GM19240 (cell line): Measurements from ENCODE around the gene CLSTN2.

Experiments used
- DNase-seq: peaks from one replicate; pipeline ENCODE4 v3.0.0; 2011; ENCODE audit warnings: low spot score; ENCODE audit not compliant: insufficient read length

The CLSTN2 gene

DNA sequence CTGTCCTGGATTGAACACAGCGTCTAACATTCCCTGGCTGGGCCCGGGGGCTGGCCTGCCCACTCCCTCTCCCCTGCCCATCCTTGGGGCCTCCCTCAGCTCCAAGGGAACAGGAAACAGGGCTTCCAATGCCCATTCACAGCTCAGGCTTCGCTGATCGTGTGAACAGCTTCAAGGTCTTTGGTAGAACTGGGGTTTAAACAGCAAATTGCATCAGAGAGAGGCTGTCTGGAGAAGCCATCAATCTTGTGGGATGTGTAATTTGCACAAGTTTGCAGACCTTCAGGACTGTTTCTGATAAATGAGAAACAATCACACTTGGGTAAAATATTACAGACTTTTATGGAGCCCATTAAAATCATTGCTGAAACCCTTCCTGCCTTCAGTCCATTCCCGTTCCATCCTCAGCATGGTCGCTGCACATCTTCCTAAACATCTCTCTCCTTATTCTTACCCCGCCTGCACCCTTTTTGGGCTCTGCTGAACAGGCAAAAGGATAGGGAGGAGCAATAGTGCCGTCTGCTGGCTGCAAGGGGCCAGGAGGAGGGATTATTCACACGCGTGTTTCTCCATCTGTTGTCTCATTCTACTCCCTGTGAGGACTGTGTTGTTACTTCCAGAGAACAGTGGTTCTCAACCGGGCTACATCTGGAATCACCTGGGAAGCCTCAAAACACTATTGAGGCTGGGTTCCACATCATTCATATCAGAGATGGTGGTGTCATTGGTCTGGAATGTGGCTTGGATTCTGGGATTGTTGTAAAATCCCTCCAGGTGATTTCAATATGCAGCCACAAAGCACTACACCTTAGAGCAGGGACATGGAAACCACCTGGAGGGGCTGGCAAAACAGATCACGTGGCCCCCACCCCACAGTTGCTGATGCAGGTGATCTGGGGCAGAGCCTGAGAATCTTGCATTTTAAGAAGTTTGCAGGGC lies 116.3 kb downstream of the CLSTN2 start:
- DNase-seq: no peak

DNA sequence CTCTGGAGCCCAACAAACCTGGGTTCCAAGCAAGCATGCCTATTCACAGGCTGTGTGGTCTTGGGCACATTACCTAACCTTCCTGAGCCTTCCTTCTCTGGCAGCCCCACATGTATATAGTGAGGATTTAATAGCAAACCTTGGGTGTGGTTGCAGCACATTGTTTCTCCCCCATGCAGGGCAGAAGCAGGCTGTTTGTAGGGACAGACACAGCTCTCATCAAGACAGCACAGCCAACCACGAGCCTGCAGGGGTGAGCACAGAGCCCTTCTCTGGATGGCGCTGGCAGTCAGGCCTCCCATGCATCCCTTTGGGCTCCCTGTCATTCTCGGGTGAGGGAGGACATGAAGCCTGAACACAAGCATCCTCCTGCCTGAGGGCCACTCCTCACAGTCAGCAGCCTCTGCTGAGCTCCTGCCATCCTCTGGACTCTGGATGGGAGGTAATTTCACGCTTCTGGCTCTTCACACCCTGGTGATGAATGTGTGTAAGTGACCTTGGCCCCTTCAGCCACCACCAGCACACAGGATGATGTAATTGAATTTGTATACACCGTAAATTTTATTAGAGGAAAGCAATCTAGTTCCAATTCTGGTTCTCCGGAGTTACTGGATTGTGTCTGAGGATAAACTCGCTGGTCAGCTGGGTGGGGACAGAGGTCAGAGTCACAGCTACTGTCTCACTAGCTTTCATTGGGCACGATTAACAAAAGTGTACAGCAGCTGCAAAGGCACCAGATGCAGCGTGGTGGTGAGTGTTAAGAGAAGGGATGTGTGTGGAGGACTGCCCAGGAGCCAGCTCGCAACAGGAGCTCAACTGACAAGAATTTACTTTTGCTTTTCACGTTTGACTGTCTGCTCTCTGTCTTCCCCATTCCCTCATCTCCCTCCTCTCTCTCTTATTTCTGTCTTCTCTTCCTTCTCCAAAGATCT lies 118.1 kb downstream of the CLSTN2 start:
- DNase-seq: no peak

DNA sequence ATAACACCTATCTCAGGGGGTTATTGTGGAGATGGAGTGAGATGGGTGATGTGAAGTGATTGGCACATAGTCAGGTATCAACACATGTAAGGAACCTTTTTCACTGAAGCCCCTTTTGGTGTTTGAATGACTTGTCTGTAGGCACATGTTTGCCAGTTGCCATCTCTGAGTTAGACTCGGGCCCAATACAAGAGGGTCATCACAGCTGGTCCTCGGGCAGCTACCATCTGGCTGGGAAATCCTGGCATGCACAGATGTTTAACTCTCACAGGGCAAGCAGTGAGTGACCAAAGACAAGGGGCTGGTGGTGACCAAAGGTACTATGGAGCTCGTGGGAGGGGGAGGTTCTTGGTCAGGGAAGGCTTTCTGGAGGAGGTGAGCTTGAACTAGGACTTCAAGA lies 118.8 kb downstream of the CLSTN2 start:
- no peak for DNase-seq

DNA sequence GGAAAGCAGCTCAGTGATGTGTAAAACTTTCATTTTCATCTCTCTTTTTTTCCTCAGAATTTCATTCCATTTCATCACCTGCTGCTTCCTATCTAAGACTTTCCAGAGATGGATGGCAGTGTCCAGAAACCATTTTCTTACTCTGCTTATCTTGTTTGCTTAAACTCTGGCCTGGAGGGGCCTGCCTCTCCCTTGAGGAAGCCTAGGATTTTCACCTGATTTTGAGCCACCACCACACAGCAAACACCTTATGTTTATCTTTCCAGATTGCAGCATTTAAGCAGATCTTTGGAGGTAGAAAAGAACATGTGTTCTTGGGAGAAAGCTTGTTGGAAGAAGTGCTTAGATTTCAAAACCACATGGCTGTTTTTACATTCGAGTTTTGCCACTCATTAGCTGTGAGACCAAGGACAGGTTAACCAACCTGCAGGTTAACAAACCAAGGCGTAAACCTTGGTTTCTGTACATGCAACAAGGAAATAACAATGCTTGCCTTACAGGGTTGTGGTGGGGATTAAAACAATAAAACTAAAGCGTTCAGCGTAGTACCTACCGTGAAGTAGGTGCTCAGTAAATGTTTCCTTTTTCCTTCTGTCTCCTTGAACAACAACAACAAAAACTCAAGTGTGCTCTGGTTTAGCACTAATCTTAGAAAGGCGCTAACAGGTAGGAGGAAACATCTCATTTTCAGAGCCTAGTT lies 120.3 kb downstream of the CLSTN2 start:
- no peak for DNase-seq

DNA sequence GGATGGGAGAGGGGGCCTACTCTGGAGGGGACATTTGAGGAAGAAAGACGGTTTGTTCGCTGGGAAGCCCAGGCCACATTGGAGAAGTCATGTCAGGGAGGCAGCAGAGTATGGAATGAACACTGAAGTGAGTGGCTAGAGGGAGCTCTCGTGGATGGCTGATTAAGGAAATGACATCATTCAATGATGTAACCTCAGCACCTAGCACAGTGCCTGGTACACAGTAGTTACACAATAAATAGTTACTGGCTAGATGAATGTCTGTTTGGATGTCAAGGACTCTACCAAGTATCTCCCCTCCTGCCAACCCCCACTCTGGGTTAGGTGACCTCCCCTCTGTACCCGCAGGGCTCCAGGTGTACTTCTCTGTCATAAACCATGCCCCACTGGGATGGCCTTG lies 121.1 kb downstream of the CLSTN2 start:
- DNase-seq: no peak

DNA sequence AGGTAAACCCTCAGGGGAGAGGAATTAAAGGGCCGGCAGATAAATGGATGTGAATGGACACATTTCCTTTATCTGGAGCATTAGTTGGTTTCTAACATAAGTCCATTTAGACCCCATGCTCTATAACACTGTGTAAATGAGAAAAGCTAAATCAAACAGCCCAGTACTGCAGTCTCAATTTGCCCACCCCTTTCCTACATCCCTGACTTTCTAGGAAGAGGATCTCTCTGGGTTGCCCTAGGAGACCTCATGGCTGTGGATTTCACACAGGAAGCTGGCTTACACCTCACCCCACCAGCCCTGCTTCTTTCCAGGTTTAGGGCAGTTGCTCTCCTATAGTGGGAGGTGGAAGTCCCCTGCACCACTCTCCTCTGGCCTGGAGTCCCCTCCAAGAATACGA lies 126.2 kb downstream of the CLSTN2 start:
- no peak for DNase-seq

DNA sequence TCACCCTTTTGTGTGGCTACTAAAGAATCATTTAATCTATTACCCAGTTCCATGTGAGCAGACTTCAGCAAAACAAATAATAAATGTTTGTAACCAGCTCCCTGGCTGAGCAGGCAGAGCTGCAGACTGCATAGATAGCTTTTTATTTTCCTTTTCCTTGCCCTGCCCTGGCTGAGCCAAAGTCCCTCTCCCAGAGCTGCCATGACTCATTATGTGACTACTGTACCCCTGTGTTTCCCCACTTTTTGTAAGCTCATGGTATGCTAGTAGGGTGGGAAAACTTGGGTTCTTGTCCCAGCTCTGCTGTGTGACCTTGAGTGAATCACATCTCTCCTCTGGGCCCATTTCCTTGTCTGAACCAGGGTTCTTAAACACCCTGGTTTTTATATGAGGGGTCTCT lies 127.5 kb downstream of the CLSTN2 start:
- DNase-seq: no peak

DNA sequence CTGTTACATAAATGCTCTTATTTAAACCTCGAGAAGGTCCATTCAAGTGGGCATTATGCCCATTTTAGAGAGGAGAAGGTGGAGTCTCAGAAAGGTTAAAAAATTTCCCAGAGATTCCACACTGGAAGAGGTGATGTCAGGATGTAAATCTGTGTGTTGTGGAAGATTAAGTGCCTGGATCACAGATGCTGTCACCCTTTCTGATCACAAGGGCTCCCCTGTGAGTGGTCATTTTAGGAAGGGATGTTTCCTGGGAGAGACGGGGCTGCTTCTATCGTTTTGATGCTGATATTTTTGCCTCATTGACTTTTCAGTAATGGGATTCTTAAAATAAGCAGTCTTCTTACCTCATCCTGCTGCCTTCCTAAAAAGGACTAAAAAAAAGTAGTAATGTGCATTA lies 132.5 kb downstream of the CLSTN2 start:
- no peak for DNase-seq

DNA sequence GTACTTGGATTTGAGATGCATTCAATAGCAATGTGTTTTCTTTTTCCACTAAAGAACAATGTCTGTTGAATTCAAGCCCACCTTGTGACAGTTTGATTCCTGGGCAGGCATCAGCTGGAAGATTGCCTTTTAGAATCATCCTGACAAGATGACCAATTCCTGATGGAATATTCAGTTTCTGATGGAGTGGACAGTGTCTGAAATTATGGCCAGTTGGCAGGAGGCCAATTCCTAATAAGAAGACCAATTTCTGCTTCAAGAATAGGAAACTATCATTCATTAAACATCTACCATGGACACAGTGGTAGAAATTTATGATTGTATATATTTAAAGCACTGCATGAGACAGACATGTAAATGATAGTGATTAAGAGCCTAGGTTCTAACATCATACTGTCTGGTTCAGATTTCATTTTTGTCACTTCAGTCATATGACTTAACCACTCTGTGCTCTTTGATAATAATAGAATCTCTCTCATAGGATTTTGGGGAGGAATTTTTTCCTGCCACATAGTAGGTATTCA lies 133.6 kb downstream of the CLSTN2 start:
- DNase-seq: no peak

DNA sequence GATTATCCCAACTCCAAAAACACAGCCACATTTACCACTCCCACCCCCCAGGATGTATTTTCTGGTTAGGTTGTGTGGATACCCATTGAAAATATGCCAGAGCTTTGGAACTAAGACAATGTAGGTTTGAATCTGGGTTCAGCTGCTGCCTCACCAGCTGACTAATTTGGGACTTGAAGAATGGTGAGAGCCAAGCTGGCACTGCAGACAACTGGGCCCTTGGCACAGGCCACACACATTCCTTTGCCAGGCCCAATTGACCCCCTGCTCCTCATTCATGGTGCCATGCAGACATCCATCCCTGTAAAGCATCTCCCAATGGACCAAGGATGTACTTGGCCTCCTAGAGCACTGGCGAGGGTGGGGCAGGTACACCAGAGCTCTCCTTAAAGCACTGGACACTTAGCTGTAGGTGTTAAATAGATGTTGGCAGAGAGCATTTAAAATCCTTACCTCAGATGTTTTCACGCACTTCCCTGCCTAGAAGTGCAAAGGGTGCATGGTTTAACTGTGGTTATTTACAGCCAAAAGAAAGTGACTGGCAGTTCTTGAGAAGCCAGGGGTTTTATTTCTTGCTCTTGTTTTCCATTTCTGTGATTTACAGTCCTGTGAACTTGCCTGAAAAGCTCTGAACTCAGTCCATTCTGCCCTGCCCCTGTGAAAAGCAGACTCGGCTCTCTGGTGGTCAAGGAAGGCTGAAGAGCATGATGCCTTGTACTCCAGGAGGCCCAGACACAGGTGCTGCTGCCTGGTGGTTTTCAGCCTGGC lies 138.5 kb downstream of the CLSTN2 start:
- DNase-seq: no peak

DNA sequence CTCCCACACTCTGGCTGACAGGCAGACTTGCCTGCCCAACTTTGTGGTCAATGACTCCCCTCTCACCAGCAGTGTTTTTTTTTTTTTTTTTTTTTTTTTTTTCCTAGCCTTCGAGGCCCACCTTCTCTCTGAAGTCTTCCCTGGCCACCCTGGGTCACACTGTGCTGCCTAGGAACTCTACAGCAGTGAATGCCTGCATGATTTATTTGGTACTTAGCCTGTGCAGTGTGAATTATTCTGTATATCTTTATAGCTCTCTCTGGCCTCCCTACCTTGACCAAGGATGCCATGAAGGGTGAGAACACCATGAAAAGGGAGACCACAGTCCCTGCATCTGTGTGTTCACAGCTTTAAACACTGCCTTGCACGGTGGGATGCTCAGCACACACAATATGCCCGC lies 141.6 kb downstream of the CLSTN2 start:
- no peak for DNase-seq

DNA sequence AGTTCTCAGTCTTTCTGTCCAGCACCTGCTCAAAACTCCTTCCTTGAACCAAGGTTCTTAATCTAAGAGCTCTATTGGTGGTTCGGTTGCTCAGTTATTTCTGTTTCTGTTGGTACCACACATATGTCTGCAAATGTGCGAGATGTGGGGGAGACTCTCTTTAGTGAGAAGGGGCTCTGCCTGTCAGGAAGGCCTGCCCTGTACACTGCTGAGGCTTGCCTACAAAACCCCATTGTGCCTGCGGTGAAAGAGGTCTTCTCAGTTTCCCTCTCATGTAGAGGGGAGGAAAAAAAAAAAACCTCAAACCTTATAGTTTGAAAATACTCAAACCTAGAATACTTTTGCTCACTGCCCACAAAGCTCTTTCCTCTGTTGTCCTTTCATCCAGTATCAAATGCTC lies 142.4 kb downstream of the CLSTN2 start:
- no peak for DNase-seq

DNA sequence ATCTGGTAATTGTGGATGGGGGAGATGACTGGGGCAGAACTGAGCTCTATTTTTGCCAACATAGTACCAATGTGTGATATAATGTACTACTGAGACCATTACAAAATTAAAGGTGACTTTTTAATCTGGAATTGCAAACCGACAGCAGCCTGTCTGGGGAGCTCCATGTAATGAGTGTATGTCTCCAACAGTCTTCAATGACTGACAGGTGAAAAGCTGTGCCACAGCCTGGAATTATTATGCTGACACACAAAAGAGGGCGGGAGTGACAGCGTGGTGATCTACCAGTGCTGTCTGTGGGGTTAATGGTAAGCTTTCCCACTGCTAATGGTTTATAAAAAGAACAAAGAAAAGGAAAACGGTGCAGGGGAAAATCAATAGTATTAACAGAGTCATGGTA lies 143.4 kb downstream of the CLSTN2 start:
- no peak for DNase-seq

DNA sequence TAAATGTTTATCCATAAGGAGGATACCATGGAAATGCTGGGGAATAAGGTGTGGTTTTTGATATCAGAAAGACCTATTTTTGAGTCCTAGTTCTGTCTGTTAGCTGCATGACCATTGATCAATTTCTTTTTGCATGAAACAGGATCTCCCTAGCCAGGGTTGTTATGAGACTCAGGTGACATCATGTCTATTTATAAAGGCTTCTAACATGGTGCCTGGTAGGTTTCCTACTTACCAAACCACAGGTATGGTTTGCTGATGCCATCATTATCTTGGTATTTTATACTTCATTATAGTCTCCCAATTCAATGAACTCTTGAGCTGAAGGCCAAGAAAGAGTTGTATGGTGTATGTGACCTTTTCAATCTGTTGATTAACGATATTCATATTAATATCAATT lies 144.0 kb downstream of the CLSTN2 start:
- no peak for DNase-seq

DNA sequence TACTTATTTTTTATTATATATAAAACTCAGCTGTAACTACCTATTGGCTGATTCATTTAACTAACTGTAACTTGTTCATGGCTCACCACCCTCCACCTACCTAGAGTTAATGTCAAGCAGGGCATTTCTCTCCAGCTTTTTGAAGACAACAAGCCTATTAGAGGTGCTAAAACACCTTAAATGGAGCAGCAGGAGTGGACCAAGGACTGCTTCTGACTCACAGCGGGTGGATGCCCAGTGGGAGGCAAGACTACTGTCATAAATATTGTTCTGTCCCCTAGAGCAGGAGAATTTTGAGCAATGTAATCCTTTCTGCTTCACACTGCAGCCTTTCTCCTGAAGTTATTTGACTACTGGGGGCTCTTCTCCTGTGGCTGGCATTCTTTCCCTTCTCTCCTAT lies 146.9 kb downstream of the CLSTN2 start:
- DNase-seq: no peak

DNA sequence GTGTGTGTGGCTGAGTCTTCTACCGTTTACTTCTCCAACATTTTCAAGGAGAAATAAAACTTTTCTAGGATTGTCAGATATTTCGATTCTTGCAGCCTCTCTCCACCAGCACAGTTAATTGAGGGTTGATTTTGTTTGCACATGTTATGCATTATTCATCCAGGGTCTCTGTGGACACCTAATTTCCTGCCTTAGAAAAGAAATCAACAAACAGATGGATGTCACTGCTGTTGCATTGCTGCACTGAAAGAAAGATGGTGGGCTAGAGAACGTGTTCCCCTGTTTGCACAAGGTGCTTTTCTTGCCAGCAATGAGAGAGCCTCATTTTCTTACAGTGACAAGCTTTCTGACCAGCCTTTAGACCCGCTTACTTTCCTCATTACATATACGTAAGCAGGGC lies 150.0 kb downstream of the CLSTN2 start:
- no peak for DNase-seq

DNA sequence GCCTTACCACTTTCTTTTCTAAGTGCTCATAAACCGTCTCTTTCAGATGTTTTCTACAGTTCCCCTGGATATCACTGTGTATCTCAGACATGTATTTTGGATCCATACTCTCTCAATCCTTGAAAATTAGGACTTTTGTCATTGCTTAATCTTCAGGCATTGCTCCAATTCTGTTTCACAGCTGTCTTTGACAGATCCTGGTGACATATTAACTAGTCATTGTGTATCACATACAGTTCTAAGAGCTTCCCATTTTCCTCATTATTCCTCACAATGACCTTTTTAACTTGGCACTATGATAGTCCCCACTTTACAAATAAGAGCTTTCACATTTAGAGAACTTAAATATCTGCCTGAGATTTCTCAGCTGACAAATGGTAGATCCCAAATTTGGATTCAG lies 151.7 kb downstream of the CLSTN2 start:
- no peak for DNase-seq

DNA sequence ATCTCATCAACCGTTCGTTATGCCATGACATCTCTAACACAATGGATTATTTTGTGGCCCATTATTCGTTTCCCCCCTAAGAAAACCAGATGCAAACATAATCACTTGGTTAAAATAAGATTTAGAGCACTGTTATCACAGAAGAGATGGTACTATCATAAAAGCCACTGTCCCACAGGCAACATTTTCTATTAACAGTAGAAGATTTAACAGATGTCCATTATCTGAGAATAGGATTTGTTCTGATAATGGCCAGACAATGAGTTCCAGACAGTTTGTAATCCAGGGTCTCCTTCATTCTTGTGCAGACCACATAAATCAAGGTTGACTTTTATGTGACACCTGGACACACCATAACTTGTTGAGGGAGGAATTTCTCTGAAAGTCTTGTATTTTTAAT lies 153.1 kb downstream of the CLSTN2 start:
- no peak for DNase-seq

DNA sequence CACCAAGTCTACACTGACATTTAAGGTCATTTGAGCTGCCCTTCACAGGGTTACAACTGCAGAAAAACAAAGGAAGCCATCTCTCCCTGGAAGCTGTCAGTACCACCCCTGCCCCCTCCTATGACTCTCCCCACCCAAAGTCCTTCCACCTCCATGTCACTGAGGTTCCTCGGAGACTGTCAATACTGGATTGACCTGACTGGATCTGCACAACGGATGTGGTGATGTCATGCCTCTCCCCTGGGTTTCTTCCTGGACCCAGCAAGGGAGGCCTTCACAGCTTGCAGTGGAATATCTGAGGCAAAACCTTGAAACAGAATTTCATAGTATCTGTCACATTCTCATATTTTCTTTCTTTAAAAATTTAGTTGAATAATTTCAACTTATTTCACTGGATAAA lies 153.5 kb downstream of the CLSTN2 start:
- DNase-seq: no peak

DNA sequence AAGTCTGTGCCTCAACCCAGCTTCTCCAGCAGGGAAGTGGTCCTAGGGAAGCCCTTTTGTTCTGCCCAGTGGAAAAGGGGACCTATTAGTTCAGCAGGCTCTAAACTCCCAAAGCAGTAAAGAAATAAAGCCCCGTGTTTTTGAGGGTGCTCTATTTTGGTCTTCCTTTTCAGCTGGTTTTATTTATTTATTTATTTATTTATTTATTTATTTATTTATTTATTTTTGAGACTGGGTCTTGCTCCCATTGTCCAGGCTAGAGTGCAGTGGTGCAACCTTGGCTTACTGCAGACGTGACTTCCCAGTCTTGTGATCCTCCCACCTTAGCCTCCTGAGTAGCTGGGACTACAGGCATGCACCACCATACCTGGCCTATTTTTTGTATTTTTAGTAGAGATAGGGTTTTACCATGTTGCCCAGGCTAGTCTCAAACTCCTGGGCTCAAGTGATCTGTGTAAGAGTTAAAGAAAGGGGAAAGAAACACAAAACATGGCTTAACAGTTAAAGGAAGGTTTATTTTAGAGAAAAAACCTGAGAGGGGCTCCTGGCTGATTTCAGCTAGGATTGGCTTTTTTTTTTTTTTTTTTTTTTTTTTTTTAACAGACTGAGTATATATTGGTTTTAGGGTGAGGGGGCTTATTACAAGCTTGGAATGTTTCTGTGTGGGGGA lies 154.6 kb downstream of the CLSTN2 start:
- DNase-seq: no peak
